H9 (cell line): ENCODE measurements around the gene NET1. TPM values are rescaled to one million over a fixed set of nuclear protein-coding genes. Genes with fewer than 3 reads are reported as not detected.

ENCODE experiments used
- DNase-seq: peaks from one replicate; pipeline ENCODE4 v3.0.0-alpha.2; 2017
- H2AFZ ChIP-seq: one replicate; pipeline ENCODE4 v1.6.1; 2013; ENCODE audit warnings: mild to moderate bottlenecking, low read length, control low read depth, moderate library complexity
- H2AK5ac ChIP-seq: 2 replicates; pipeline ENCODE4 v1.6.1; 2013; ENCODE audit warnings: low read length, control low read depth, mixed read lengths; ENCODE audit not compliant: insufficient read length
- H2BK120ac ChIP-seq: one replicate; pipeline ENCODE4 v1.6.1; 2013; ENCODE audit warnings: low read depth, mild to moderate bottlenecking, low read length, control low read depth, inconsistent platforms; ENCODE audit not compliant: poor library complexity, severe bottlenecking
- H2BK12ac ChIP-seq: 2 replicates; pipeline ENCODE4 v1.6.1; 2013; ENCODE audit warnings: low read length, control low read depth, mixed read lengths, low read depth; ENCODE audit not compliant: insufficient read length
- H2BK15ac ChIP-seq: 2 replicates; pipeline ENCODE4 v1.6.1; 2013; ENCODE audit warnings: low read depth, low read length, control low read depth
- H2BK20ac ChIP-seq: one replicate; pipeline ENCODE4 v1.6.1; 2013; ENCODE audit warnings: low read depth, mild to moderate bottlenecking, low read length, control low read depth, inconsistent platforms; ENCODE audit not compliant: poor library complexity, severe bottlenecking
- H2BK5ac ChIP-seq: 2 replicates; pipeline ENCODE4 v1.6.1; 2013; ENCODE audit warnings: low read length, control low read depth, mixed read lengths; ENCODE audit not compliant: insufficient read length
- H3K14ac ChIP-seq: 2 replicates; pipeline ENCODE4 v1.6.1; 2013; ENCODE audit warnings: low read length, control low read depth; ENCODE audit not compliant: insufficient read depth
- H3K18ac ChIP-seq: 2 replicates; pipeline ENCODE4 v1.6.1; 2013; ENCODE audit warnings: low read depth, mild to moderate bottlenecking, mixed read lengths, low read length, control low read depth; ENCODE audit not compliant: insufficient read length
- H3K23ac ChIP-seq: 2 replicates; pipeline ENCODE4 v1.6.1; 2013; ENCODE audit warnings: low read length, control low read depth, mixed read lengths, low read depth; ENCODE audit not compliant: insufficient read length
- H3K23me2 ChIP-seq: 2 replicates; pipeline ENCODE4 v1.6.1; 2013; ENCODE audit warnings: low read depth, mild to moderate bottlenecking, mixed read lengths, low read length, control low read depth; ENCODE audit not compliant: insufficient read length, poor library complexity, severe bottlenecking
- H3K27ac ChIP-seq: 2 replicates; pipeline ENCODE4 v1.5.1; 2013; ENCODE audit warnings: low read length, control low read depth, mixed read lengths, low read depth; ENCODE audit not compliant: insufficient read length
- H3K27me3 ChIP-seq: 2 replicates; pipeline ENCODE4 v1.6.1; 2013; ENCODE audit warnings: low read length, control low read depth, inconsistent platforms; ENCODE audit not compliant: insufficient read depth
- H3K4ac ChIP-seq: 2 replicates; pipeline ENCODE4 v1.6.1; 2013; ENCODE audit warnings: low read depth, mild to moderate bottlenecking, control low read depth, inconsistent platforms, low read length, moderate library complexity
- H3K4me1 ChIP-seq: 2 replicates; pipeline ENCODE4 v1.6.1; 2013; ENCODE audit warnings: low read length, control low read depth, inconsistent platforms; ENCODE audit not compliant: insufficient read depth
- H3K4me2 ChIP-seq: 2 replicates; pipeline ENCODE4 v1.6.1; 2013; ENCODE audit warnings: low read length, control low read depth, mixed read lengths; ENCODE audit not compliant: insufficient read length, insufficient read depth
- H3K56ac ChIP-seq: 2 replicates; pipeline ENCODE4 v1.6.1; 2013; ENCODE audit warnings: low read depth, mild to moderate bottlenecking, mixed read lengths, low read length, control low read depth; ENCODE audit not compliant: insufficient read length
- H3K79me1 ChIP-seq: 2 replicates; pipeline ENCODE4 v1.6.1; 2013; ENCODE audit warnings: low read depth, mild to moderate bottlenecking, moderate library complexity, low read length, control low read depth, inconsistent platforms; ENCODE audit not compliant: insufficient read depth, poor library complexity, severe bottlenecking
- H3K79me2 ChIP-seq: 2 replicates; pipeline ENCODE4 v1.6.1; 2013; ENCODE audit warnings: low read length, control low read depth, inconsistent platforms; ENCODE audit not compliant: insufficient read depth
- H3K9ac ChIP-seq: 2 replicates; pipeline ENCODE4 v1.6.1; 2013; ENCODE audit warnings: low read length, control low read depth, mixed read lengths; ENCODE audit not compliant: insufficient read length; ENCODE audit errors: extremely low read depth
- H3K9me3 ChIP-seq: one replicate; pipeline ENCODE4 v1.6.1; 2013; ENCODE audit warnings: low read depth, low read length, inconsistent platforms; ENCODE audit not compliant: control insufficient read depth
- H3T11ph ChIP-seq: one replicate; pipeline ENCODE4 v1.6.1; 2013; ENCODE audit warnings: mild to moderate bottlenecking, low read length, control low read depth, inconsistent platforms
- H4K20me1 ChIP-seq: one replicate; pipeline ENCODE4 v1.6.1; 2013; ENCODE audit not compliant: control insufficient read depth, insufficient read length, insufficient read depth
- H4K5ac ChIP-seq: 2 replicates; pipeline ENCODE4 v1.6.1; 2013; ENCODE audit warnings: low read depth, mild to moderate bottlenecking, mixed read lengths, low read length, control low read depth; ENCODE audit not compliant: insufficient read length
- H4K8ac ChIP-seq: replicated peaks from 2 replicates; pipeline ENCODE4 v1.6.1; 2013; ENCODE audit warnings: low read length, control low read depth, mixed read lengths, low read depth; ENCODE audit not compliant: insufficient read length
- H4K91ac ChIP-seq: 2 replicates; pipeline ENCODE4 v1.6.1; 2013; ENCODE audit warnings: low read depth, mild to moderate bottlenecking, moderate library complexity, mixed read lengths, low read length, control low read depth; ENCODE audit not compliant: insufficient read length
- H3K27ac Mint-ChIP-seq, 3 experiments: 2 replicates in 2 of 3; 3 replicates in 1 of 3; pipeline ENCODE4 v1.8.0; 2020 to 2021; ENCODE audit warnings: mixed read lengths in 3 of 3, mild to moderate bottlenecking in 1 of 3, moderate library complexity in 1 of 3
- H3K27me3 Mint-ChIP-seq: 2 replicates; pipeline ENCODE4 v1.8.0; 2021; ENCODE audit warnings: low read depth, mild to moderate bottlenecking, moderate library complexity, mixed read lengths
- H3K36me3 Mint-ChIP-seq, 3 experiments: 2 replicates in 2 of 3; 3 replicates in 1 of 3; pipeline ENCODE4 v1.8.0; 2020 to 2021; ENCODE audit warnings: low read depth in 3 of 3, mixed read lengths in 3 of 3; ENCODE audit not compliant: insufficient read depth in 1 of 3
- H3K4me1 Mint-ChIP-seq, 2 experiments: 2 replicates each; pipeline ENCODE4 v1.8.0; 2020; ENCODE audit warnings: mixed read lengths in 2 of 2
- H3K4me3 Mint-ChIP-seq, 2 experiments: 2 replicates in 1 of 2; 3 replicates in 1 of 2; pipeline ENCODE4 v1.8.0; 2020 to 2021; ENCODE audit warnings: mild to moderate bottlenecking in 2 of 2, mixed read lengths in 2 of 2, moderate library complexity in 1 of 2
- H3K9me3 Mint-ChIP-seq, 2 experiments: 2 replicates in 1 of 2; 3 replicates in 1 of 2; pipeline ENCODE4 v1.8.0; 2020; ENCODE audit warnings: mild to moderate bottlenecking in 2 of 2, mixed read lengths in 2 of 2, moderate library complexity in 1 of 2
- WGBS: extraction: QIAGEN DNeasy Blood & Tissue Kit; methylation state at CpG from one replicate; pipeline ENCODE4 v1.1.7; 2013; ENCODE audit warnings: missing lambda C conversion rate, low lambda C conversion rate, mixed read lengths; ENCODE audit not compliant: insufficient read length; ENCODE audit errors: extremely low coverage; 5-methylcytosine and 5-hydroxymethylcytosine counted together
- total RNA-seq: library from RNA; stranded (reverse); gene quantifications from 2 replicates; pipeline ENCODE4 v1.2.1, GENCODE V29; 2021
- TF ChIP-seq, protein P1 (sequence below): fragments of 200-600 bp; sonication (generic); conservative IDR thresholded peaks from 3 replicates; pipeline ENCODE4 v1.8.0; 2021; ENCODE audit warnings: antibody characterized with exemption, mild to moderate bottlenecking

Gene NET1
- total RNA-seq, 1 experiment from 2014 or later = 50.6 TPM

DNA sequence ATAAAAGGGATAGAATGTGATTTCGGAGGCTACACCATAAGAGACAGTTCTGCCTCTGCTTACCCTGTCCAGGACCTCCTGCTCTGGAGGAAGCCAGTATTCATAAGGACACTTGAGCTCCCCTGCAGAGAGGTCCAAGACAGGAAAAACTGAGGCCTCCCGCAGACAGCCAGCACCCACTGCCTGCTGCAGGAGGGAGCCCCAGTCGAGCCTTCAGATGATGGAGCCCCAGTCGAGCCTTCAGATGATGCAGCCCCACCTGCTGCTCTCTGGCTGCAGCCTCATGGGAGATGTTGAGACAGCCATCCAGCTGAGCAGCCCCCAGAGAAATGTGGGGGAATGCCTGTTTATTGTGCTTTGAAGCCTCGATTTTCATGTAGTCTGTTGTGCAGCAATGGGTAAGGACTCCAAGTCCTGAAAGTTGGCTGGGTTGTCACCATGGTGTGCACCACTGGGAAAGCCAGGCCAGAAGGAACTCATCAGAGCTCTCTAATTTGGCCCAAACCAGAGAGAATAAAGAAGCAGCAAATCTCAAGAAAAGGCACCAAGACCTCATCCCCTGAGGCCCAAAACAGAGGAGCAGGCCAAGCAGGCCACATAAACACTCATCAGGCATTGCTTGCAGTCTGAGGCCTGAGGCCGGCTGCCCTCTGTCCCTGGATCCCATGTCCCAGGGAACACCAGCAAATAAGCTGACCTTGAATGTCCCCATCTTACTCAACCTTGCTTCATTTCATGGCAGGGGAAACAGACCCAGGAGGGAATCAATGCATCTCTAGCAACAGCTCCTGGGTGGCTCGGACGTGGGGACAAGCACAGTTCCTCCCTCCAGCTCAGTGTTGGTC lies 56.1 kb downstream of the NET1 start:
- Histone ChIP-seq H4K20me1 (no peaks in the 10 kb centered on the region), H3K79me2 (no peaks in the 10 kb centered on the region), H3K4me2 (no peak overlapping the region), H4K8ac (no peak overlapping the region), H3K9ac (no peak overlapping the region), H2AK5ac (no peak overlapping the region), H3K9me3 (peaks cover 7% of the 10 kb centered on the region), H4K5ac (no peak overlapping the region), H2BK20ac (no peak overlapping the region), H2BK12ac (no peak overlapping the region), H3K27me3 (no peaks in the 10 kb centered on the region), H3K79me1 (no peaks in the 10 kb centered on the region), H3K4me1 (peaks cover 2% of the 10 kb centered on the region; the same call in 1 of the 2 replicates), H2AFZ (no peak overlapping the region), H2BK15ac (no peak overlapping the region), H2BK120ac (no peak overlapping the region), H3K23ac (no peak overlapping the region), H2BK5ac (no peak overlapping the region), H3K23me2 (no peaks in the 10 kb centered on the region), H3T11ph (no peak overlapping the region), H3K4ac (no peak overlapping the region), H4K91ac (no peak overlapping the region), H3K56ac (no peak overlapping the region), H3K27ac (no peak overlapping the region), H3K14ac (no peak overlapping the region), H3K18ac (no peak overlapping the region)
- peaks cover 23% of the 10 kb centered on the region for H3K27me3 Mint-ChIP-seq
- DNase-seq = no peak
- no peak overlapping the region for H3K4me3 Mint-ChIP-seq
- peaks cover 22 to 69% (median 32%) of the 10 kb centered on the region in 3 experiments for H3K36me3 Mint-ChIP-seq
- WGBS = no CpG with 5 or more reads among the region's 8 CpGs
- peaks cover 36 to 59% of the 10 kb centered on the region in 2 experiments for H3K4me1 Mint-ChIP-seq
- H3K9me3 Mint-ChIP-seq = peaks cover 53 to 57% of the 10 kb centered on the region in 2 experiments
- no peak overlapping the region for H3K27ac Mint-ChIP-seq
- TF ChIP-seq, protein P1, sequence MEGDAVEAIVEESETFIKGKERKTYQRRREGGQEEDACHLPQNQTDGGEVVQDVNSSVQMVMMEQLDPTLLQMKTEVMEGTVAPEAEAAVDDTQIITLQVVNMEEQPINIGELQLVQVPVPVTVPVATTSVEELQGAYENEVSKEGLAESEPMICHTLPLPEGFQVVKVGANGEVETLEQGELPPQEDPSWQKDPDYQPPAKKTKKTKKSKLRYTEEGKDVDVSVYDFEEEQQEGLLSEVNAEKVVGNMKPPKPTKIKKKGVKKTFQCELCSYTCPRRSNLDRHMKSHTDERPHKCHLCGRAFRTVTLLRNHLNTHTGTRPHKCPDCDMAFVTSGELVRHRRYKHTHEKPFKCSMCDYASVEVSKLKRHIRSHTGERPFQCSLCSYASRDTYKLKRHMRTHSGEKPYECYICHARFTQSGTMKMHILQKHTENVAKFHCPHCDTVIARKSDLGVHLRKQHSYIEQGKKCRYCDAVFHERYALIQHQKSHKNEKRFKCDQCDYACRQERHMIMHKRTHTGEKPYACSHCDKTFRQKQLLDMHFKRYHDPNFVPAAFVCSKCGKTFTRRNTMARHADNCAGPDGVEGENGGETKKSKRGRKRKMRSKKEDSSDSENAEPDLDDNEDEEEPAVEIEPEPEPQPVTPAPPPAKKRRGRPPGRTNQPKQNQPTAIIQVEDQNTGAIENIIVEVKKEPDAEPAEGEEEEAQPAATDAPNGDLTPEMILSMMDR = no peak
